ENCODE data around the gene ATRN.
"Not testable (repeated sequence)": the region's sequence is repeated elsewhere in the genome, so short reads cannot be mapped to it uniquely, and the experiment has no call there.

Gene ATRN

GRCh38 chr20:3461911-3462677, 8.7 kb upstream of the ATRN start:
- DNase-seq, result no peak
- in situ Hi-C loops (cut with MboI; ENCODE audit: low pct_unique_long_range_greater_than_20kb, low sequenced_read_pairs), result no loop called here

DNA sequence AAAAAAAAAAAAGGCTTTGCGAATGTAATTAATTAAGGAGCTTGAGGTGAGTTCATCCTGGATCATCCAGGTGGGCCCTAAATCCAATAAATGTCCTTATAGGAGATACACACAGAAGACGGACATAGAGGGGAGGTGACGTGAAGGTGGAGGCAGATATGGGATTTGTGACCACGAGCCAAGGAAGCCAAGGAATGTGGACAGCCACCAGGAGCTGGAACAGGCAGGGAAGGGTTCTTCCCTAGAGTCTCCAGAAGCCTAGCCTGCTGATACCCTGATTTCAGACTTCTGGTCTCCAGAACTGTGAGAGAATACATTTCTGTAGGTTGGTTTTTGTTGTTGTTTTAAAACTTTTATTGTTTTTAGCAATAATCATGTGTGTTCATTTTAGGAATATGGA, 6.7 kb upstream of the ATRN start:
- in situ Hi-C loops (cut with MboI; ENCODE audit: low pct_unique_long_range_greater_than_20kb, low sequenced_read_pairs), result no loop called here

GRCh38 chr20:3465301-3465700, 5.5 kb upstream of the ATRN start:
- in situ Hi-C loops (cut with MboI; ENCODE audit: low pct_unique_long_range_greater_than_20kb, low sequenced_read_pairs), result no loop called here
- no peak for DNase-seq

More for the DNA sequence above, 6.7 kb upstream of the ATRN start:
- DNase-seq, result no peak

DNA sequence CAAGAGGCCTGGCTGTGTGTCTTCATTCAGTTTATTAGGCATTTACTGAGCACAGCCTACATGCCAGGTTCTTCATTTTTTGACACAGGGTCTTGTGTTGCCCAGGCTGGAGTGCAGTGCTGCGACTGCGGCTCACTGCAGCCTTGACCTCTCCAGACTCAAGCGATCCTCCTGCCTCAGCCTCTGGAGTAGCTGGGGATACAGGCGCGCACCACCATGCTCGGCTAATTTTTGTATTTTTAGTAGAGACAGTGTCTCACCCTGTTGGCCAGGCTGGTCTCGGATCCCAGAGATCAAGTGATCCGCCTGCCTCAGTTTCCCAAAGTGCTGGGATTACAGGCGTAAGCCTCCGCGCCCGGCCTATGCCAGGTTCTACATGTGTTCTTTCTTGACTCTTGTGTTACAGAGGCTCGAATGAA, 601 bp upstream of the ATRN start:
- in situ Hi-C loops (cut with MboI; ENCODE audit: low pct_unique_long_range_greater_than_20kb, low sequenced_read_pairs), result no loop called here
- no peak for DNase-seq

DNA sequence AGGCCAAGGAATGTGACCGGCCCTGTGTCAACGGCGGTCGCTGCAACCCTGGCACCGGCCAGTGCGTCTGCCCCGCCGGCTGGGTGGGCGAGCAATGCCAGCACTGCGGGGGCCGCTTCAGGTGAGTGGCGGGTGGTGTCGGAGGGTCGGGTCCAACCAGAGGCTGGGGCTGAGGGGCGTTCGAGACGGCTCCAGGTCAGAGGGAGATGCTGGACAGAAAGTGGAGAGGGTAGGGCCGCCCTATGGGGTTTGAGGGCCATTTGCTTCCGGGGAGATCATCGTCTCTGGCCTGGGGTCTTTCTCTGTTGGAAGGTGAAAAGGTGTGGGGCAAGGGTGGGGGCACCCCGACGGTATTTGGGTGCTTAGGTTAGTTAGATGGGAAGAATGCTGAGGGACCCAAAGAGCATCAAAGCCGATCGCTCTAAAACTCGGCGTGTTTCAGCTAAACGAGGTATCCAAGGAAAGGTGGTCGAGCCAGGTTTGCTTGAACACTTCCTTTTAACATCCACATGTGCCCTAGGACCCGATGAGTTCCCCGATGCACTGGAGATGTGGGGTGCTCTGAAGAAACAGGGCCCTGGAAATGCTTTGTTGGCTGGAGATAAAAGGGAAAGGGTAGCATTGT, 691 bp downstream of the ATRN start:
- no peak for DNase-seq
- in situ Hi-C loops (cut with MboI; ENCODE audit: low pct_unique_long_range_greater_than_20kb, low sequenced_read_pairs), result no loop called here

DNA sequence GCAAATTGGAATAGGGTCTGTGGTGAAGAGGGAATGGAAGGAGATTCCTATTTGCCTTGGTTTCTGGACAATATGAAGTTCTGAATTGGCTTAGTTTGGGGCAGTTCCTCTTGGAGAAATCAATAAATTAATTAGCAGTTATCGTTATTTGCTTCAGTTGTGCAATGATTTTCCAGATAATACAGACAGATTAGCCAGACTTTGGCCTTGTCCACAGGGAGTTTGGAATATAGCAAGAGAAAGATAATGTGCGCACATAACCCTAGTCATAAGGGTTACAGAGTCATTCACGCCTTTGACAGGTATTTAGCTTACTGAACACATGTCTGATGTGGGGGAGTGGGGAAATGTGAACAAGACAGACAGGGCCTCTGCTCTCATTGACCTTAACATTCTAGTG, 1.3 kb downstream of the ATRN start:
- DNase-seq, result no peak
- in situ Hi-C loops (cut with MboI; ENCODE audit: low pct_unique_long_range_greater_than_20kb, low sequenced_read_pairs), result no loop called here

DNA sequence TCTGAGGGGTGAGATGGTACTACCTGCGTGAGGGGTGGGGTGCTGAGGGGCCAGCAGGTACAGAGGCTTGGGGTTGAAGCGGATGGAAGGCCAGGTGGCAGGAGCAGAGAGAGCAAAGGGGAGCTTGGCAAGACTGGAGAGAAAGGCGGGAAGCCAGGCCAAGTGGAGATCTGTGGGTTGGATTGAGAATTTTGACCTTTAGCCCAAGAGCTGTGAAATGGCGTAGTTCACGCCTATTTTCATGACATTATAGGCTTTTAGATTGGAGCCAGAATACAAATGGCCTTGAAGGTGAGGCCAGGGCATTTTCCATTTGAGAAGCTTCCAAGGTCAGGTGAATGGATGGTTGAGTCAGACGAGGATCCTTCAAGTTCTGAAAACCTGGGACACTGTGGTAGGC, 2.5 kb downstream of the ATRN start:
- no peak for DNase-seq
- in situ Hi-C loops (cut with MboI; ENCODE audit: low pct_unique_long_range_greater_than_20kb, low sequenced_read_pairs), result no loop called here

DNA sequence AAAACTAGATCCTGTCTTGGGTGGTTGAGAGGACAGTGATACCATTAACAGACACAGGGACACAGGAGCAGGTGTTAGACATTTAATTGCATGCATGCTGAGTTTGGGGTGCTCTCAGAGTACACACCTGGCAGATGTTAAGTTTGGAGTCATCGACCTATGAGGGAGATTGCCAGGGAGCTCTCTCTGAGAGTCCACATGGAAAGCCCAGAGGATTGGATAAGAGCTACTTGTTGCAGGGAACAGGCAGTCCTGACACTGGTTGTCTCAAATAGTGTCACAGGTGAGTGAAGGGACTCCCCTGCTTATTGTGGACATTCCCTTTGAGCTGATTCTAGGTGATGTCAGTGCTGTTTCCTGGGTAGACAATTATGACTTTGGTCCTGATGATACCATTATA, 3.1 kb downstream of the ATRN start:
- no peak for DNase-seq
- in situ Hi-C loops (cut with MboI; ENCODE audit: low pct_unique_long_range_greater_than_20kb, low sequenced_read_pairs), result no loop called here

DNA sequence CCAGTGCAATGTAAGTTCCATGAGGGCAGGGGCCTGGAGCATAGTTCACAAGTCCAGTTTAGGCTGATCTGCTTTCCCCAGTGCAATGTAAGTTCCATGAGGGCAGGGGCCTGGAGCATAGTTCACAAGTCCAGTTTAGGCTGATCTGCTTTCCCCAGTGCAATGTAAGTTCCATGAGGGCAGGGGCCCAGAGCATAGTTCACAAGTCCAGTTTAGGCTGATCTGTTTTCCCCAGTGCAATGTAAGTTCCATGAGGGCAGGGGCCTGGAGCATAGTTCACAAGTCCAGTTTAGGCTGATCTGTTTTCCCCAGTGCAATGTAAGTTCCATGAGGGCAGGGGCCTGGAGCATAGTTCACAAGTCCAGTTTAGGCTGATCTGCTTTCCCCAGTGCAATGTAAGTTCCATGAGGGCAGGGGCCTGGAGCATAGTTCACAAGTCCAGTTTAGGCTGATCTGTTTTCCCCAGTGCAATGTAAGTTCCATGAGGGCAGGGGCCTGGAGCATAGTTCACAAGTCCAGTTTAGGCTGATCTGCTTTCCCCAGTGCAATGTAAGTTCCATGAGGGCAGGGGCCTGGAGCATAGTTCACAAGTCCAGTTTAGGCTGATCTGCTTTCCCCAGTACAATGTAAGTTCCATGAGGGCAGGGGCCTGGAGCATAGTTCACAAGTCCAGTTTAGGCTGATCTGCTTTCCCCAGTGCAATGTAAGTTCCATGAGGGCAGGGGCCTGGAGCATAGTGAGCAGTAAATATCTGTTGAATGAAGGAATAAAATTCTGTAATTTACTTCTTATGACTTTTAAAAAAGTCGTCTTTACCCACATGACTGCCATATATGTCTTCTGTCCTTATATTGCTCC, 6.4 kb downstream of the ATRN start:
- in situ Hi-C loops (cut with MboI; ENCODE audit: low pct_unique_long_range_greater_than_20kb, low sequenced_read_pairs); DNase-seq: not testable (repeated sequence)

DNA sequence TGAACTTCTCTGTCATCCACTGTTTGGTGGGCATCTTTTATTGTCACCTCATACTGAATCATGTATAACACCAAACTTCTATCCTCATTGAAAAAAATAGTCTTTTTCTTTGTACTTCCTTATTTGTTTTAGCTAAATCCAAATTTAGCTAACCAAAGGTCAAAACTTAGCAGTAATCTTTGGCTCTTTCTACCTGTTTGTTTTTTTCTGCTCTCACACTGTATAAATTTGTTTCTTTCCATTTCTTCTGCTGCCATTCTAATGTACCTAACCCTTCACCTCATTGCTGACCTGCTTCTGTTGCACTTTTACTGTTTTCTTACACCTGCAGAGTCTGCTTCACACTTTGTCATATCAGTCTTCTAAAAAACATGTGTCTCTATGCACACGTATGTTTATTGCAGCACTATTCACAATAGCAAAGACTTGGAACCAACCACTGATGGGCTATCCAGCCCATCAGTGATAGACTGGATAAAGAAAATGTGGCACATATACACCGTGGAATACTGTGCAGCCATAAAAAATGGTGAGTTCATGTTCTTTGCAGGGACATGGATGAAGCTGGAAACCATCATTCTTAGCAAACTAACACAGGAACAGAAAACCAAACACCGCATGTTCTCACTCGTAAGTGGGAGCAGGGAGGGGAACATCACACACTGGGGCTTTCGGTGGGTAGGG, 7.2 kb downstream of the ATRN start:
- no peak for DNase-seq
- in situ Hi-C loops (cut with MboI; ENCODE audit: low pct_unique_long_range_greater_than_20kb, low sequenced_read_pairs), result no loop called here

DNA sequence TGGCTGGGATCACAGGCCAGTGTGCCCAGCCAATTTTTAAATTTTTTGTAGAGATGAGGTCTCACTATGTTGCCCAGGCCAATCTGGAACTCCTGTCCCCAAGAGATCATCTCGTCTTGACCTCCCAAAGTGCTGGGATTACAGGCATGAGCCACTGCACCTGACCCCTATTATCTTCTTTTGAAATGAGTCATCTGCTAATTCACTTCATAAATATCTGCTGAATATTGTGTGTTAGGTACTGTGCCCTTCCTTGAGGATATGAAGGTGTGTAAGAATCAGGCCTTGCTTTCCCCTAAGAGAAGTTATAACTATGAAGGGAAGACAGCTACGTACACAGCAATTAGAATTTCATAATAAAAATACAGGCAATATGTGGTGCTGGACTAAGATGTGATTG, 8.2 kb downstream of the ATRN start:
- in situ Hi-C loops (cut with MboI; ENCODE audit: low pct_unique_long_range_greater_than_20kb, low sequenced_read_pairs), result no loop called here
- DNase-seq, result no peak

- no peak for DNase-seq
- in situ Hi-C loops (cut with MboI; ENCODE audit: low pct_unique_long_range_greater_than_20kb, low sequenced_read_pairs), result no loop called here
Observed at GRCh38 chr20:3479759-3480615, 9.2 kb downstream of the ATRN start.

DNA sequence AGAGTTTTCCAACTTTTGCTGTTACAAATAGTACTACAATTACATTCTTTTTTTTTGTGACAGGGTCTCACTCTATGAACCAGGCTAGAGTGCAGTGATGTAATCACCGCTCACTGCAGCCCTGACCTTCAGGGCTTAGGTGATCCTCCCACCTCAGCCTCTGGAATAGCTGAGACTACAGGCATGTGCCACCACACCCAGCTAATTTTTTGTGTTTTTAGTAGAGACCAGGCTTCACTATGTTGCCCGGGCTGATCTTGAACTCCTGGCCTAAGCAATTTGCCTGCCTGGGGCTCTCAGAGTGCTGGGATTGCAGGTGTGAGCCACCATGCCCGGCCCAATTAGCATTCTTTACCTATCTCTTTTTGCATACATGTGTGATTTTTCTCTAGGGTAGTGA, 12.5 kb downstream of the ATRN start:
- no peak for DNase-seq
- in situ Hi-C loops (cut with MboI; ENCODE audit: low pct_unique_long_range_greater_than_20kb, low sequenced_read_pairs), result no loop called here

GRCh38 chr20:3483784-3484183, 13.0 kb downstream of the ATRN start:
- DNase-seq, result no peak
- in situ Hi-C loops (cut with MboI; ENCODE audit: low pct_unique_long_range_greater_than_20kb, low sequenced_read_pairs), result no loop called here

- in situ Hi-C loops (cut with MboI; ENCODE audit: low pct_unique_long_range_greater_than_20kb, low sequenced_read_pairs), result no loop called here
- DNase-seq, result no peak
Observed at GRCh38 chr20:3485913-3486312, 15.1 kb downstream of the ATRN start.

DNA sequence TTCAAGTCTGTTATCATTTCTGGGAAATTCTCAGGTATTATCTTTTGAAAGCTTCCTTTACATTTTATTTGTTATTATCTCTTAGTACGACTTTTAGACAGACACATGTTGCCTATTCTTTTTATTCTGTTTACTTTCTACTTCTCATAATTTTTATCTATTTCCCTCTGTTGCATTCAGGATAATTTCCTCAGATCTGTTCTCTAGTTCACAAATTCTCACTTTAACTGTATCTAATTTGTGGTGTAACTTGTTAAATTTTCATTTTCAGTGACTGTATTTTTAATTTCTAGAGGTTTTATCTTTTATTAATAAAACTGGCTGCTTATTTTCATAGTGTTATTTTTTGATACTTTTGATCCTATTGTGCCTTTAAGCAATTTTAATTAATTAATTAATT, 16.0 kb downstream of the ATRN start:
- no peak for DNase-seq
- in situ Hi-C loops (cut with MboI; ENCODE audit: low pct_unique_long_range_greater_than_20kb, low sequenced_read_pairs), result no loop called here

GRCh38 chr20:3492669-3493068, 21.9 kb downstream of the ATRN start:
- in situ Hi-C loops (cut with MboI; ENCODE audit: low pct_unique_long_range_greater_than_20kb, low sequenced_read_pairs), result no loop called here
- DNase-seq, result no peak

DNA sequence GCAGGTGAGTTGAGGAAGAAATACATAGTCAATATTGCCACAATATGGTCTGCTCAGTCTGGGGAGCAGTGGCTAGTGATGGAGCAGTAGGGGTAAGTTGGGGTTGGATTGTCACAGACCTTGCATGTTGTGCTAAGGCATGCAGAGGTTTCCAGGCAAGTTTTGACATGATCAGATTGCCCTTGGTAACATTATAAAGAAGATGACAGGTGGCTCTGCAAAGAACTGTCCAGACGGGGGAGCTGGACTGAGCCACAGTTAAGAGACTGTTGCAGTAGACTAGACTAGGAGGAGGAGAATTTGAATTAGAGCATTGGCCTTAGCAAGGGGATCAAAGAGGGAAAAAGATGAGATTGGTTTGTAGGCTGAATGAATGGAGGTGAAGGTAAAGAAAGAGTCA, 23.4 kb downstream of the ATRN start:
- in situ Hi-C loops (cut with MboI; ENCODE audit: low pct_unique_long_range_greater_than_20kb, low sequenced_read_pairs), result no loop called here
- peak; percentile 20 for DNase-seq

DNA sequence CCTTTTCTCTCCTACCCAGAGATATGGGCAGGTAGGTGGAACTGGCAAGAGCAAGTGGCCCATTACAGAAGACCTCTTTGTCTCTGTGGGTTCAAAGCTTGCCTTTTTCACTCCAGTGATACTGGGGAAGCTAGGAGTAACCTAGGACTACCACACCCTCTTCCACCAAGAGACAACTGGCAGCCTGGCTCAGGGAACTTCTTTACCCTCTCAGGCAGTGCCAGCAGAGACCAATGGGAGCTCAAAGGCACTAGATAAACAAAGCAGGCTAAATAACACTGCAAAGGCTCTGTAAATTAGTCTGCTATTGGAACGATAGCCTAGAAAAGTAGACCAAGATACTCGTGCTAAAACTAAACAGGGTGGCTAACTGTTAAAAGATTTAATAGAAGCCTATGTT, 32.1 kb downstream of the ATRN start:
- no peak for DNase-seq
- in situ Hi-C loops (cut with MboI; ENCODE audit: low pct_unique_long_range_greater_than_20kb, low sequenced_read_pairs), result no loop called here
